ENCODE data around the gene MIPEP. TPM values are rescaled to one million over a fixed set of nuclear protein-coding genes. Genes with fewer than 3 reads are reported as not detected.
"Not testable (repeated sequence)": the region's sequence is repeated elsewhere in the genome, so short reads cannot be mapped to it uniquely, and the experiment has no call there.

Gene MIPEP
- total RNA-seq, 1 experiment from 2014 or later: 25.4 TPM

DNA sequence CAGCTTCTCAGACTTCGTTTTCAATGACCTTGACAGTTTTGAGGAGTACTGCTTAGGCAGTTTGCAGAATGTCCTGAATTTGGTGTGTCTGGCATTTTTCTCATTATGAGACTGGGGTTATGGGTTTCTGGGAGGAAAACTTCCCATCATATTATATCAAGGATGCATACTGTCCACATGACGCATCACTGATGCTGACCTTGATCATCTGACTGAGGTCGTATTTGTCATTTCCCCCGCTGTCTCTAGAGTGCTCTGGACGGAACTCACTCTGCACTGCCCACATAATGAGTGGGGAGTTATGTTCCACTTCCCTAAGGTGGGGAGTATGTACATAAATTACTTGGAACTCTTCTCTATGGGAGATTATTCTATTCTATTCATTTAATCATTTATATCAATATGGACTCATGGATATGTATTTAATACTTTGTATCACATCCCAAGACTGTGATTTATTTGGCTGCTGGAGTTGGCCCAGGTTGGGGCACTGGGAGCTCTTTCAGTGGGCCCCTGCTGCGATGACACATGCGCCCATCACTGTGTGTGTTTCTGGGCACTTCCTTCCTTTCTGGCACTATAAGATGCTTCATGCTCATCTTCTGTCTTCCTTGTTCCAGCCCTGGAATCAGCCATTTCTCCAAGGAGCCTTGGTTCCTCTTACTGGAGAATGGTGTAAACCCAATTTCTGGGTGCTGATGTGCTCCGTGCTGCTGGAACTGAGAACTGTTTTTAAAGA is 138.6 kb downstream of the MIPEP start:
- Histone ChIP-seq H3K36me3 (ENCODE audit: insufficient read depth, low read length, poor library complexity, severe bottlenecking) (no peaks in the 10 kb centered on the region), H3K9me3 (ENCODE audit: low read depth, low read length, poor library complexity, severe bottlenecking) (no peaks in the 10 kb centered on the region), H3K4me3 (ENCODE audit: low read depth, low read length, poor library complexity, severe bottlenecking) (no peak overlapping the region), H3K4me1 (ENCODE audit: insufficient read depth, low read length, poor library complexity, severe bottlenecking) (no peaks in the 10 kb centered on the region), H3K27me3 (replicated peaks; ENCODE audit: insufficient read depth, low read depth, low read length, poor library complexity) (no peaks in the 10 kb centered on the region), H3K27ac (ENCODE audit: low read depth, low read length, poor library complexity, severe bottlenecking) (no peak overlapping the region)
- DNase-seq (ENCODE audit: low spot score): no peak
- TF ChIP-seq EZH2 (IDR thresholded peaks at IDR 0.05; ENCODE audit: borderline replicate concordance, low read depth, low read length, poor library complexity, severe bottlenecking) (no peak), CTCF (conservative IDR thresholded peaks at IDR 0.05; ENCODE audit: low read depth, low read length) (no peak)
- intact Hi-C loops (cut with micrococcal nuclease; ENCODE audit: unreplicated experiment): no loop called here
- CTCF ChIA-PET: no interaction called here
- POLR2A ChIA-PET (ENCODE audit: low non-redundant PET): interaction anchor here (0.7 kb wide), 1 partner anchor 38 kb away, joined by 3 read pairs; no protein-coding TSS in a partner anchor
- no TSS peak for BruUV-seq (replicated peaks)

GRCh38 chr13:23749288-23749873 is 139.8 kb downstream of the MIPEP start:
- intact Hi-C loops (cut with micrococcal nuclease; ENCODE audit: unreplicated experiment): no loop called here
- CTCF ChIA-PET: no interaction called here
- Histone ChIP-seq H3K27ac (ENCODE audit: low read depth, low read length, poor library complexity, severe bottlenecking) (no peak overlapping the region), H3K4me1 (ENCODE audit: insufficient read depth, low read length, poor library complexity, severe bottlenecking) (no peaks in the 10 kb centered on the region), H3K4me3 (ENCODE audit: low read depth, low read length, poor library complexity, severe bottlenecking) (no peak overlapping the region), H3K27me3 (replicated peaks; ENCODE audit: insufficient read depth, low read depth, low read length, poor library complexity) (no peaks in the 10 kb centered on the region), H3K36me3 (ENCODE audit: insufficient read depth, low read length, poor library complexity, severe bottlenecking) (no peaks in the 10 kb centered on the region), H3K9me3 (ENCODE audit: low read depth, low read length, poor library complexity, severe bottlenecking) (no peaks in the 10 kb centered on the region)
- no TSS peak for BruUV-seq (replicated peaks)
- POLR2A ChIA-PET (ENCODE audit: low non-redundant PET): no interaction called here
- TF ChIP-seq CTCF (conservative IDR thresholded peaks at IDR 0.05; ENCODE audit: low read depth, low read length): no peak
- no peak for TF ChIP-seq EZH2 (IDR thresholded peaks at IDR 0.05; ENCODE audit: borderline replicate concordance, low read depth, low read length, poor library complexity, severe bottlenecking)
- no peak for DNase-seq (ENCODE audit: low spot score)

- H3K9me3 ChIP-seq (ENCODE audit: low read depth, low read length, poor library complexity, severe bottlenecking): no peaks in the 10 kb centered on the region
- H3K4me1 ChIP-seq (ENCODE audit: insufficient read depth, low read length, poor library complexity, severe bottlenecking): no peaks in the 10 kb centered on the region
- intact Hi-C loops (cut with micrococcal nuclease; ENCODE audit: unreplicated experiment): no loop called here
- H3K27me3 ChIP-seq (replicated peaks; ENCODE audit: insufficient read depth, low read depth, low read length, poor library complexity): no peaks in the 10 kb centered on the region
- no peak for TF ChIP-seq CTCF (conservative IDR thresholded peaks at IDR 0.05; ENCODE audit: low read depth, low read length)
- no peak for TF ChIP-seq EZH2 (IDR thresholded peaks at IDR 0.05; ENCODE audit: borderline replicate concordance, low read depth, low read length, poor library complexity, severe bottlenecking)
- no peak overlapping the region for H3K27ac ChIP-seq (ENCODE audit: low read depth, low read length, poor library complexity, severe bottlenecking)
- no peak overlapping the region for H3K4me3 ChIP-seq (ENCODE audit: low read depth, low read length, poor library complexity, severe bottlenecking)
- POLR2A ChIA-PET (ENCODE audit: low non-redundant PET): no interaction called here
- CTCF ChIA-PET: no interaction called here
- no peak for DNase-seq (ENCODE audit: low spot score)
- no TSS peak for BruUV-seq (replicated peaks)
- H3K36me3 ChIP-seq (ENCODE audit: insufficient read depth, low read length, poor library complexity, severe bottlenecking): no peaks in the 10 kb centered on the region
These were observed 140.8 kb downstream of the MIPEP start for GRCh38 chr13:23748109-23748990.

- POLR2A ChIA-PET (ENCODE audit: low non-redundant PET): not testable (repeated sequence)
These were observed 143.1 kb downstream of the MIPEP start for GRCh38 chr13:23746141-23746540.

More at GRCh38 chr13:23746141-23746540, 143.1 kb downstream of the MIPEP start:
- intact Hi-C loops (cut with micrococcal nuclease; ENCODE audit: unreplicated experiment); H3K4me1 ChIP-seq (ENCODE audit: insufficient read depth, low read length, poor library complexity, severe bottlenecking); H3K36me3 ChIP-seq (ENCODE audit: insufficient read depth, low read length, poor library complexity, severe bottlenecking); CTCF ChIA-PET; H3K27ac ChIP-seq (ENCODE audit: low read depth, low read length, poor library complexity, severe bottlenecking); H3K27me3 ChIP-seq (replicated peaks; ENCODE audit: insufficient read depth, low read depth, low read length, poor library complexity); H3K9me3 ChIP-seq (ENCODE audit: low read depth, low read length, poor library complexity, severe bottlenecking); DNase-seq (ENCODE audit: low spot score); H3K4me3 ChIP-seq (ENCODE audit: low read depth, low read length, poor library complexity, severe bottlenecking); BruUV-seq (replicated peaks): not testable (repeated sequence)
